ENCODE results near the gene FAN1. TPM values are rescaled to one million over a fixed set of nuclear protein-coding genes. Genes with fewer than 3 reads are reported as not detected.
A peak's percentile ranks its signal among the peaks of the same experiment; 100 is the strongest.

Gene FAN1
- total and polyA plus RNA-seq, 9 of the 15 experiments (the other 6 are each of a cell fraction or from before 2014, with no cell fraction given): 1.5 to 16.8 (median 12.0) TPM

- intact Hi-C loops (cut with micrococcal nuclease) (no loop called here), in situ Hi-C loops (cut with MboI) (no loop called here)
- BruUV-seq (replicated peaks): no TSS peak
- POLR2A ChIA-PET: interaction anchor here (0.7 to 1.0 kb wide), 2 partner anchors 24 to 35 kb away, joined by 3 read pairs; no protein-coding TSS in a partner anchor
- 3% methylated on average over 7 of the region's 7 CpGs for WGBS (ENCODE audit: insufficient coverage, low coverage, missing lambda C conversion rate)
- Histone ChIP-seq H3K9me1 (ENCODE audit: control insufficient read depth, insufficient read depth, low read length) (no peaks in the 10 kb centered on the region), H3K4me2 (ENCODE audit: insufficient read depth, low read length) (no peak overlapping the region), H2AFZ (ENCODE audit: low read depth, low read length) (no peak overlapping the region), H3K79me2 (ENCODE audit: control insufficient read depth, insufficient read depth, low read length) (no peaks in the 10 kb centered on the region), H3K27me3 (ENCODE audit: control insufficient read depth in 2 of 2, insufficient read depth in 2 of 2, low read length in 2 of 2) (no peaks in the 10 kb centered on the region; a peak in 2 of 5 replicates), H3K9ac (ENCODE audit: insufficient read depth in 1 of 2, low read depth in 2 of 2, low read length in 2 of 2) (no peak overlapping the region), H3K36me3 (ENCODE audit: control insufficient read depth, insufficient read depth, low read length) (no peaks in the 10 kb centered on the region), H3K9me3 (replicated peaks; ENCODE audit: control insufficient read depth, insufficient read depth, low read depth, low read length) (no peaks in the 10 kb centered on the region), H3K27ac (ENCODE audit: extremely low read depth, low read depth, low read length) (no peak overlapping the region), H3K4me3 (no peak overlapping the region), H4K20me1 (replicated peaks; ENCODE audit: control insufficient read depth, insufficient read depth, low read length) (no peaks in the 10 kb centered on the region), H3K4me1 (replicated peaks in 1 of 2; ENCODE audit: control insufficient read depth in 2 of 2, insufficient read depth in 2 of 2, low read length in 2 of 2) (no peaks in the 10 kb centered on the region)
- TF ChIP-seq ZSCAN29 (IDR thresholded peaks at IDR 0.05): 0 out of 2 replicates have a peak, but pooled peaks have one; percentile 42
- TF ChIP-seq ZNF609 (CRISPR knock-in tag; IDR thresholded peaks at IDR 0.05; ENCODE audit: borderline replicate concordance): no peak
- peak in 1 of 2 experiments; percentile 43; a peak in 2 of 4 replicates for TF ChIP-seq RAD21 (CRISPR knock-in tag; conservative IDR thresholded peaks at IDR 0.05 in 1 of 2, IDR thresholded peaks at IDR 0.05 in 1 of 2)
- TF ChIP-seq CTCF (IDR thresholded peaks at IDR 0.05 in 2 of 3, conservative IDR thresholded peaks at IDR 0.05 in 1 of 3; ENCODE audit: insufficient read depth in 2 of 3, low read depth in 1 of 3, low read length in 3 of 3): peak; percentile 53 to 63 (median 59); a peak in 5 of 6 replicates
- TF ChIP-seq XRCC4 (IDR thresholded peaks at IDR 0.05; ENCODE audit: extremely low read depth, insufficient read depth, insufficient read length): no peak
- no peak for TF ChIP-seq HEY1 (CRISPR knock-in tag; IDR thresholded peaks at IDR 0.05; ENCODE audit: borderline replicate concordance)
- TF ChIP-seq PRMT5 (CRISPR knock-in tag; IDR thresholded peaks at IDR 0.05): no peak
- TF ChIP-seq ELF1 (tag; IDR thresholded peaks at IDR 0.05): no peak
- TF ChIP-seq ZNF695 (CRISPR knock-in tag; IDR thresholded peaks at IDR 0.05): no peak
- no peak for TF ChIP-seq SIN3A (IDR thresholded peaks at IDR 0.05; ENCODE audit: borderline replicate concordance in 2 of 2, control insufficient read depth in 1 of 2, low read depth in 2 of 2, low read length in 2 of 2)
- FAIRE-seq (peak; percentile 81), ATAC-seq (peak; percentile 70; the same call in 2 of the 3 replicates), DNase-seq (ENCODE audit: extremely low read depth in 1 of 4, low spot score in 3 of 4) (peak; percentile 13 to 19 (median 17))
- CTCF ChIA-PET (ENCODE audit: low intra/inter-chr PET ratio): no interaction called here
These were observed 44.4 kb upstream of the FAN1 start for GRCh38 chr15:30859091-30859874.
